GM15510 (cell line): ENCODE results near the gene SFXN1.

Experiments used
- POLR2A ChIP-seq: IDR thresholded peaks from 3 replicates; pipeline ENCODE4 v1.6.1; 2011; ENCODE audit warnings: borderline replicate concordance; ENCODE audit not compliant: insufficient read length; ENCODE audit errors: extremely low read depth

The SFXN1 gene

DNA sequence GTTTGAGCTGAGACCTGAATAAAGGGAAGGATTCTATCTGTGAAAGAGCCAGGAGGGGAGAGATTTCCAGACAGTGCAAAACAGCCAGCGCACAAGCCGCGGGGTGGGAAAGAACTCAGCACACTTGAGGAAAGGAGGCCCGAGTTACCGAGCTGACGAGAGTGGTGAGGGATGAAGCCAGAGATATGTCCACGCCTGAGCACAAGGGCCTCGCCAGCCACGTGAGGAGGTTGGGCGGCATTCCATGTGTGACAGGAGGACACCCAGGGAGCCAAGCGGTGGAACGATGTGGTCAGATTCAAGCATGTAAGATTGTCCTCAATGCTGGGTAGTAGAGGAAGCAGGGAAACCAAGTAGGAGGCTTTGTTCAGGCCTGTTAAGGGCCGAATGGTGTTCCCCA lies 17.0 kb upstream of the SFXN1 start:
- TF ChIP-seq POLR2A: no peak

DNA sequence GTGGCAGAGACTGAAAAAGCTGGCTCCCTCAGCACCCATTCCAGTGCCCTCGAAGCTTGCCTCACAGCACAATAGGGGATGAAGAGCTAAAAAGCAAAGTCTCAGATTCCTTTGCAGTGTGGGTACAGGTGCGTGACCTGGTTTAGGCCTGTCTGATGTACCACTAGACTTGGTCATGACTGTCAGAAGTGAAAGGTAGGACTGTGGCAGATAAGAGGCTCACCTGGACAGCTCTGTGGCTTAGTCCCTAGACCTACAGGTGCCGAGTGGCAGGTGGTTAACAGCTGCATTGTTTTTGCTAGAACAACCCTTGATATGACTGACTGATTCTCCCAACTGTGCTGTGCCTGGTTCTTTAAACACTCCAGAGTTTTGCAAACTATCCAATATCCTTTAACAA lies 14.7 kb upstream of the SFXN1 start:
- TF ChIP-seq POLR2A: no peak

DNA sequence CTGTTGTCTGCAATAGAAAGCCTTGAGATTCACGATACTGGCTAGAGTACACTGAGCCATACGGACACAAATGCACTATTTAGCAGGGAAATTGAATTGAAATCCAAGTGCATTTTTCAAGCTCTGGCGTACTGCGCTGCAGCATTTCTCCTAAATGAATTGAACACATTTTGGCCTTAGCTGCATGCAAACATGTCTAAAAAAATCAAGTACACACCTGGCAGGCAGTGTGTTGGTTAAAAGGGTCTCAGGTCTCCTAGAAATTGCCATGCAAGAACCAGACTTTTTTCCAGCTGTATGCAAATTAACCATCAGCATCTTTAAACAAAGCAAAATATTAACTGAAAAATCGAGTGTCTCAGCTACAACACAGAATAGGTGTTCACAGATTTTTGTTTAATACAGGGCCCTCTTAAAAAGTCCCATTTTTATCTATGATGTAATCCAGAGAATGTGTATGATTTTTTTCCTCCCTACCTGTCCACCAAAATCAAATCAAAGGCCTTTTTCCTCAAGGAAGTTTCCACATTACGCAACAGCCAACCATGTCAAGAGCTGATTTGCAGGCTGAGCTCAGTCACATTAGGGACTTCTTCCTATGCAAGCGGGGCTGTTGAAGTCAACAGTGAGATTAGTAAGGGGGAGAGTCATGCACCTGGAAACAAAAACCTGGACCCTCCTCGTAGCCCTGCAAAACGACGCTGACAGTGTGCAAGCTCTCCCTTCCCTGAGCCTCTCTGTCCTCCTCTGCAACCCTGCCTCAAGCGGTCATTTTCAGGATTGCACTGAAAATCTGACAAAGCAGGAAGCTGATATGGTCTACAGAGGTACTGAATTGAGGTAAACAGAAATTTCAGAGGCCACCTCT lies 14.1 kb upstream of the SFXN1 start:
- no peak for TF ChIP-seq POLR2A

DNA sequence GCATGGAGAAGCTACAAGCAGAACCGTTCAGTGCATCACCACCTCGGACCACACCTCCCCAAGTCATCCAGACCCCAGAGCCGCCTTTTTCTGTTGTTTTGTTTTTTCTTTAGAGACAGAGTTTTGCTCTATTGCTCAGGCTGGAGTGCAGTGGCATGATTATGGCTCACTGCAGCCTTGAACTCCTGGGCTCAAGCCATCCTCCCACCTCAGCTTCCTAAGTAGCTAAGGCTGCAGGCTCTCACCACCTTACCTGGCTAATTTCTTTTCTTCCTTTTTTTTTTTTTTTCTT lies 13.5 kb upstream of the SFXN1 start:
- TF ChIP-seq POLR2A: no peak

DNA sequence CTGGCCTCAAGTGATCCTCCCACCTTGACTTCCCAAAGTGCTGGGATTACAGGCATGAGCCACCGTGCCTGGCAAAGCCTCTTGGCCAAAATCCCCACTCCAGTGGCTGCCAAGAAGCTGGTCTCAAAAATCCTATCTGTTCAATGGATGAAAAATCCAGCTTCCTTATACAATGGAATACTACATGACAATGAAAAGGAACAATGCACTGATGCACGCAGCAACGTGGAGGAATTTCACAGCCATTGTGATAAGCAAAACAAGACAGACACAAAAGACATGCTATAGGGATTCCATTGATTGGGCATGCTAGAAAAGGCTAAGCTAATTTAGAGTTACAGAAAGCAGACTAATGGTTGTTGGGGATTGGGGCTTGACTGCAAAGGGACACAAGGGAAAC lies 13.1 kb upstream of the SFXN1 start:
- TF ChIP-seq POLR2A: no peak

GRCh38 chr5:175466700-175467318 lies 11.6 kb upstream of the SFXN1 start:
- TF ChIP-seq POLR2A: no peak

- no peak for TF ChIP-seq POLR2A
These were observed 10.2 kb upstream of the SFXN1 start for GRCh38 chr5:175467983-175468690.

DNA sequence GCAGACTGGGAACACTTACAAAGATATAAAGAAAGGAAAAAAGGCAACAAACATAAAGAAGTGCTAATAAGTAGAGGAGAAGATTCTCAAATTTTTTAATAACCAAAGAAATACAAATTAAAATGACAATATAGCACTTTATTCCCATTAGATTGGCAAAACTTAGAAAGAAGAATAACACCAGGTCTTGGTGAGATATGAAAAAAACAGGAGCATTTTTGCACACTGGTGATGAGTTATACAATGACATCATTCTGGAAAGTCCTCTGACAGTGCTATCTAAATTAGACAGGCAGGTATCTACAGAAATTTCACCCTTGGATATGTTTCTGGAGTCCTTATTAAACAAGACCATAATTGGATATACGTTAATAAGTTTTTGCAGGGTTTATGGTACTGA lies 9.5 kb upstream of the SFXN1 start:
- no peak for TF ChIP-seq POLR2A

DNA sequence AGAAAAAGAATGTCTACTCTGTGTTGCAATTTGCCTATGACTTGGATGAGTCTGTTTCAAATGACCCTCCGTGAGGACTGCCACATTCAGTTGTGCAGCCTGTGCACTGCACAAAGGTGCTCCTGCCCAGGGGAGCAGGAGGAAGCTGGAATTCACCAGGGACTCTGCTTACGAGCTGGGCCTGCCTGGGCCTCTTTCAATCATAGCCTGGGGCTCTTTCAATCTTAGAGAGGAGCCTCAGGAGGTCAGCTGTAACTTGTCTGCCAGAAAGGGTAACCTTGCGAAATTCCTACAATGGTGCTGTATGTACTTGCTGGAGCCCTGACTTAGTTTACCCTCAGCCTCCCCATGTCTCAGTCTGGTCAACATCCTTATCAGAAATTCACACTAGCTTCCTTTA lies 8.4 kb upstream of the SFXN1 start:
- TF ChIP-seq POLR2A: no peak

DNA sequence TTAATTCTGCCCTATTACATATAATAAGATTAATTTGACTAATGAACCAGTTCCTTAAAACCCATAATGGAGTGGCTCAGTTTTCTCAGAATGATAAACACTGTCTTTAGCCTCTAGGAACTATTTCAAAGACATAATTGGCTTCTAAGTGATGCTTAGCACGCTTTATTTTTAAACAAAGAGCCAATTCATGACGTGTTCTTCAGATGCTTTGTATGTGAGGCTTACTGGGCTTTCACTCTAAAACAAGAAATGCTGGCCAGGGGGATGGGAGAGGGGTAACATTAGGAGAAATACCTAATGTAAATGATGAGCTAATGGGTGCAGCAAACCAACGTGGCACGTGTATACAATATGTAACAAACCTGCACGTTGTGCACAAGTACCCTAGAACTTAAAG lies 7.6 kb upstream of the SFXN1 start:
- TF ChIP-seq POLR2A: no peak

GRCh38 chr5:175471196-175471595 lies 7.2 kb upstream of the SFXN1 start:
- TF ChIP-seq POLR2A: no peak

DNA sequence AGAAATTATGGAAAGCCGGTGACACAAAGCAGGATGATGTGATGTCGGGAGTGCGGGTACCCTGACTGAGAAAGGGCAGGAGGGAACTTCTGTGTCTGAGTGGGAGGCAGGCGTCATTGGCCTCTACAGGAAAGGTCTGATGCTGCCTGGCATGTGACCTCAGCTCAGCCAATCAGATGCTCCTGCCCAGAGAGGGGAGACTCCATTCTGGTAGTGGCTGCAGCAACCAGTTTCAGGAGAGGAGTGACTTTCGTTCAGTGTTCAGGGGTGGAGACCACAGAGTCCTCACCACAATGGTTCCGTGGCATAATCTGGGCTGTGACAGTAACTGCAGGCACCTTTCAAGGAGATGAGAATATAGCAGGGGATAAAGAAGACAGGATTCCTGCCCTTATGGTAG lies 6.7 kb upstream of the SFXN1 start:
- TF ChIP-seq POLR2A: no peak

DNA sequence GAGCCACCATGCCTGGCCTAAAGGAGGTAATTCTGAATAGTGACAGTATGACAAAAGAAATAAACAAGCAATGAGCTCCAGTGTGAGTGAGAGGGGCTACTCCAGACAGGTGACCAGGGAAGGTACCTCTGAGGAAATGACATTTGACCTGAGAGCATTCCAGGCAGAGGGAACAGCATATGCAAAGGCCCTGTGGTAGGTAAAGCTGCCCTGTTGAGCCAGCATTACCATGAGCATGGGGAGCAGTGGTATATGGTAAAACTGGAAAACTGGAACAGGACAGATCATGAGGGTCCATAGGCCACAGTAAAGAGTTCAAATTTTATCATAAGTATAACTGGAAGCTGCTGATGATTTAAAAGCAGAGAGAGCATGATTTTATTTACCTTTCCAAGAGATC lies 6.0 kb upstream of the SFXN1 start:
- TF ChIP-seq POLR2A: no peak

DNA sequence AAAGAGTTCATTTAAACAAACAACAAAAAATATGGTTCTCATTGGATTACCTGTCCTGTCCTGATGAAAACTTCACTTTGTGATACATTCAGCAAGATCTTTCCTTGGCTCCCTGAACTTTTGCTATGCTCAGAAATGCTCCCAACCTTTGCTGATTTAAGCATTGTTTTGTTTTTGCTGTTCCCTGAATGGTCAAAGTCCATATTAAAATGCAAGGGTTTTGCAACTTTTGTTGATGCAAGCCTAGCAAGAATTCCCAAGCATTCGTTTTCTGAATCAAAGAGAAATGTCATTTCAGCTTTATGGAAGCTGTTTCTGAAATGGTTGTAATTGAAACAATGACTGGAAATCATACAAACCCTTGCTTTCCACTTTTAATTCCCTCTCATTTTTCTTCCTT lies 3.1 kb upstream of the SFXN1 start:
- no peak for TF ChIP-seq POLR2A

GRCh38 chr5:175477440-175477839 lies 920 bp upstream of the SFXN1 start:
- TF ChIP-seq POLR2A: no peak

- no peak for TF ChIP-seq POLR2A
These were observed 364 bp upstream of the SFXN1 start for GRCh38 chr5:175478008-175478383.
